GM12891 (cell line): ENCODE measurements around the gene AGXT2.

Experiments used
- DNase-seq: peaks from one replicate; pipeline ENCODE4 v3.0.0; 2011; ENCODE audit warnings: low spot score; ENCODE audit not compliant: insufficient read length
- FAIRE-seq: peaks from 2 replicates; lab custom pipeline; 2011; peaks lifted over from hg19 to GRCh38; lab: Jason Lieb, UNC
- PAX5 ChIP-seq: IDR thresholded peaks from 2 replicates; pipeline ENCODE4 v1.6.1; 2011; ENCODE audit warnings: low read length, moderate library complexity, mild to moderate bottlenecking; ENCODE audit not compliant: insufficient read depth, severe bottlenecking
- POLR2A ChIP-seq: IDR thresholded peaks from 2 replicates; pipeline ENCODE4 v1.6.1; 2011; ENCODE audit warnings: low read depth, low read length, control low read depth
- POLR2AphosphoS5 ChIP-seq: IDR thresholded peaks from 2 replicates; pipeline ENCODE4 v1.6.1; 2011; ENCODE audit warnings: low read depth, low read length, control low read depth
- POU2F2 ChIP-seq: IDR thresholded peaks from 2 replicates; pipeline ENCODE4 v1.6.1; 2011; ENCODE audit warnings: low read depth, mild to moderate bottlenecking, control low read depth, low read length, moderate library complexity
- SPI1 ChIP-seq: IDR thresholded peaks from 2 replicates; pipeline ENCODE4 v1.6.1; 2011; ENCODE audit warnings: low read depth, low read length, control low read depth
- TAF1 ChIP-seq: IDR thresholded peaks from 2 replicates; pipeline ENCODE4 v1.6.1; 2011; ENCODE audit warnings: low read depth, low read length, control low read depth

Gene AGXT2

GRCh38 chr5:35024911-35025510 is 22.7 kb downstream of the AGXT2 start:
- FAIRE-seq (no peak), DNase-seq (no peak)
- TF ChIP-seq POLR2AphosphoS5 = no peak
- no peak for TF ChIP-seq TAF1
- no peak for TF ChIP-seq PAX5
- no peak for TF ChIP-seq POLR2A
- no peak for TF ChIP-seq SPI1
- TF ChIP-seq POU2F2 = no peak

GRCh38 chr5:35023391-35024178 is 24.2 kb downstream of the AGXT2 start:
- DNase-seq = no peak
- TF ChIP-seq PAX5 = no peak
- FAIRE-seq = no peak

GRCh38 chr5:35016174-35017051 is 31.3 kb downstream of the AGXT2 start:
- no peak for TF ChIP-seq POU2F2
- TF ChIP-seq POLR2A = no peak
- TF ChIP-seq POLR2AphosphoS5 = no peak
- TF ChIP-seq PAX5 = no peak
- TF ChIP-seq SPI1 = no peak
- no peak for TF ChIP-seq TAF1
- FAIRE-seq = no peak
- DNase-seq = no peak

GRCh38 chr5:35015063-35015462 is 32.7 kb downstream of the AGXT2 start:
- DNase-seq = no peak
- no peak for FAIRE-seq

GRCh38 chr5:35012796-35013195 is 35.0 kb downstream of the AGXT2 start:
- FAIRE-seq (no peak), DNase-seq (no peak)
- TF ChIP-seq PAX5 (no peak), POU2F2 (no peak), POLR2A (no peak), TAF1 (no peak), POLR2AphosphoS5 (no peak), SPI1 (no peak)

More at GRCh38 chr5:35015063-35015462, 32.7 kb downstream of the AGXT2 start:
- TF ChIP-seq PAX5 (no peak), POLR2AphosphoS5 (no peak), POLR2A (no peak), POU2F2 (no peak), TAF1 (no peak), SPI1 (no peak)

GRCh38 chr5:35012365-35012764 is 35.4 kb downstream of the AGXT2 start:
- no peak for DNase-seq
- FAIRE-seq = no peak
- TF ChIP-seq PAX5 = no peak
- no peak for TF ChIP-seq POLR2A
- TF ChIP-seq SPI1 = no peak
- TF ChIP-seq POLR2AphosphoS5 = no peak
- TF ChIP-seq TAF1 = no peak
- TF ChIP-seq POU2F2 = no peak

GRCh38 chr5:35010676-35011075 is 37.1 kb downstream of the AGXT2 start:
- DNase-seq (no peak), FAIRE-seq (no peak)
- TF ChIP-seq POLR2A (no peak), SPI1 (no peak), PAX5 (no peak), TAF1 (no peak), POLR2AphosphoS5 (no peak), POU2F2 (no peak)

- DNase-seq = no peak
- no peak for FAIRE-seq
- TF ChIP-seq SPI1 (no peak), TAF1 (no peak), PAX5 (no peak), POLR2A (no peak), POLR2AphosphoS5 (no peak), POU2F2 (no peak)
Measured at GRCh38 chr5:35009657-35010056, 38.1 kb downstream of the AGXT2 start.

GRCh38 chr5:35009019-35009418 is 38.7 kb downstream of the AGXT2 start:
- FAIRE-seq (no peak), DNase-seq (no peak)
- TF ChIP-seq POU2F2 = no peak
- no peak for TF ChIP-seq PAX5
- TF ChIP-seq SPI1 = no peak
- no peak for TF ChIP-seq TAF1
- no peak for TF ChIP-seq POLR2A
- no peak for TF ChIP-seq POLR2AphosphoS5
